Measurements from ENCODE around the gene PKNOX2. TPM values are rescaled to one million over a fixed set of nuclear protein-coding genes. Genes with fewer than 3 reads are reported as not detected.

Gene PKNOX2
- total and polyA plus RNA-seq, 2 of the 4 experiments (the other 2 are of a cell fraction): 0.72 to 2.3 TPM

DNA sequence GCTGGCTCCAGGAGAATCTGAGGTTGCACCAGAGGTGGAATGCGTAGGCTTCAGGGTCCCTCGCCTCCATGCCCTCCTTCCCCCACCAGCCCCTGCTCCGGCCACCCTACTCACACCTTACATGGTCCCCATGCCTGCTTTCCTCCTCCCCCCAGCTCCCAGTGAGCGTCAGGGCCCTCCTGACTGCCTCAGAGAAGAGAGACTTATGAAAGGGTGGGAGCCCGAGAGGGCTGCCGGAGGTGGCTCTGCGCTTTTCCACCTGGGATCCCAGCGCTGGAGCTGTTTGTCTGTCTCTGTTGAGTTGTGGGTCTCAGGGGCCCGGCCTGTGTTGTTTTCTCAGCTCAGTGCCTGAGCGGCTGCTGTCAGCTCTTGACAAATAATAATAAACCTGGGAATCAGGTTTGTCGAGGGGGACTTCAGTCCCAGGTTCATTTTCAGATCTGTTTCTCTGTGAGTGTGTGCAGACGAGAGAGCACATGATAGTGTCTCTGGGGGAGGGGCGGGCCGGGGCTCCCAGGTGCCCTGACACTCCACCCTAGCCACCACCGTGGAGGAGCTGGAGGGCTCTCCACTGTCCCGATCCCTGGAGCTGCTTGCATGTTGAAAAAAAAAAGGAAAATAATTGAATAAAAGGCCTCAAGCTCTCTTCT, 177.9 kb downstream of the PKNOX2 start:
- no peaks in the 10 kb centered on the region for H3K36me3 ChIP-seq (ENCODE audit: control insufficient read depth, insufficient read depth, low read length)
- no peak overlapping the region for H2BK15ac ChIP-seq (ENCODE audit: low read depth, low read length)
- H2BK20ac ChIP-seq (ENCODE audit: low read depth, low read length): no peak overlapping the region
- peaks cover 10% of the 10 kb centered on the region for H3K27me3 ChIP-seq (ENCODE audit: control insufficient read depth, insufficient read depth, low read length)
- H4K8ac ChIP-seq (ENCODE audit: low read depth in 2 of 2, low read length in 2 of 2): no peak overlapping the region
- no peak overlapping the region for H3K4ac ChIP-seq (ENCODE audit: low read depth, low read length)
- H2BK5ac ChIP-seq (ENCODE audit: low read depth, low read length, poor library complexity, severe bottlenecking): no peak overlapping the region
- H2AFZ ChIP-seq (replicated peaks; ENCODE audit: low read length, poor library complexity): no peak overlapping the region
- in situ Hi-C loops (cut with MboI; ENCODE audit: low sequenced_read_pairs): no loop called here
- H2BK120ac ChIP-seq (ENCODE audit: low read depth, low read length): no peak overlapping the region
- H4K20me1 ChIP-seq (ENCODE audit: insufficient read depth, low read length): no peaks in the 10 kb centered on the region
- no peaks in the 10 kb centered on the region for H3K9me3 ChIP-seq (ENCODE audit: control insufficient read depth, insufficient read depth, low read length)
- no peak overlapping the region for H2AK9ac ChIP-seq (replicated peaks; ENCODE audit: low read depth, low read length, poor library complexity)
- no peak overlapping the region for H3K23ac ChIP-seq (ENCODE audit: low read depth, low read length)
- no peak for ATAC-seq (ENCODE audit: low read depth)
- no peak overlapping the region for H3K27ac ChIP-seq (ENCODE audit: insufficient read depth, low read length)
- CTCF ChIA-PET: no interaction called here
- no peak overlapping the region for H4K5ac ChIP-seq (ENCODE audit: low read depth, low read length)
- no peak overlapping the region for H3K4me2 ChIP-seq (ENCODE audit: low read depth, low read length)
- no peak overlapping the region for H3K4me3 ChIP-seq (ENCODE audit: insufficient read depth, low read depth, low read length)
- H3K18ac ChIP-seq (ENCODE audit: low read depth, low read length): no peak overlapping the region
- H3K9ac ChIP-seq (ENCODE audit: low read depth, low read length): no peak overlapping the region
- no CpG with 5 or more reads among the region's 16 CpGs for WGBS, 2 experiments (ENCODE audit: extremely low coverage in 2 of 2, insufficient read length in 1 of 2)
- no peaks in the 10 kb centered on the region; the same call in 1 of the 2 replicates for H3K9me1 ChIP-seq (ENCODE audit: insufficient read depth, low read length)
- intact Hi-C loops (cut with micrococcal nuclease): no loop called here
- POLR2A ChIA-PET (ENCODE audit: unreplicated experiment): no interaction called here
- no peaks in the 10 kb centered on the region for H3K79me1 ChIP-seq (ENCODE audit: low read depth in 1 of 2, low read length in 2 of 2)
- TF ChIP-seq NFE2L2 (IDR thresholded peaks at IDR 0.05; ENCODE audit: low read depth, low read length): no peak
- no peak for TF ChIP-seq RCOR1 (IDR thresholded peaks at IDR 0.05; ENCODE audit: insufficient replicate concordance, low read length)
- no peak for TF ChIP-seq BHLHE40 (IDR thresholded peaks at IDR 0.05; ENCODE audit: low read depth, low read length)
- TF ChIP-seq, protein P1, sequence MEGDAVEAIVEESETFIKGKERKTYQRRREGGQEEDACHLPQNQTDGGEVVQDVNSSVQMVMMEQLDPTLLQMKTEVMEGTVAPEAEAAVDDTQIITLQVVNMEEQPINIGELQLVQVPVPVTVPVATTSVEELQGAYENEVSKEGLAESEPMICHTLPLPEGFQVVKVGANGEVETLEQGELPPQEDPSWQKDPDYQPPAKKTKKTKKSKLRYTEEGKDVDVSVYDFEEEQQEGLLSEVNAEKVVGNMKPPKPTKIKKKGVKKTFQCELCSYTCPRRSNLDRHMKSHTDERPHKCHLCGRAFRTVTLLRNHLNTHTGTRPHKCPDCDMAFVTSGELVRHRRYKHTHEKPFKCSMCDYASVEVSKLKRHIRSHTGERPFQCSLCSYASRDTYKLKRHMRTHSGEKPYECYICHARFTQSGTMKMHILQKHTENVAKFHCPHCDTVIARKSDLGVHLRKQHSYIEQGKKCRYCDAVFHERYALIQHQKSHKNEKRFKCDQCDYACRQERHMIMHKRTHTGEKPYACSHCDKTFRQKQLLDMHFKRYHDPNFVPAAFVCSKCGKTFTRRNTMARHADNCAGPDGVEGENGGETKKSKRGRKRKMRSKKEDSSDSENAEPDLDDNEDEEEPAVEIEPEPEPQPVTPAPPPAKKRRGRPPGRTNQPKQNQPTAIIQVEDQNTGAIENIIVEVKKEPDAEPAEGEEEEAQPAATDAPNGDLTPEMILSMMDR (conservative IDR thresholded peaks at IDR 0.05; ENCODE audit: low read depth, low read length): no peak
- no peak for TF ChIP-seq RAD21 (IDR thresholded peaks at IDR 0.05; ENCODE audit: low read length)
- no peak for TF ChIP-seq USF2 (IDR thresholded peaks at IDR 0.05; ENCODE audit: low read depth, low read length)
- TF ChIP-seq CHD1 (IDR thresholded peaks at IDR 0.05; ENCODE audit: low read depth, low read length): no peak
- no peak for TF ChIP-seq ELK1 (IDR thresholded peaks at IDR 0.05; ENCODE audit: borderline replicate concordance, low read depth, low read length)
- no peak for TF ChIP-seq SMC3 (IDR thresholded peaks at IDR 0.05; ENCODE audit: low read depth, low read length)
- no peak for TF ChIP-seq FOS (IDR thresholded peaks at IDR 0.05; ENCODE audit: low read depth, low read length)
- TF ChIP-seq MAFK (IDR thresholded peaks at IDR 0.05; ENCODE audit: low read depth, low read length): no peak
- no peak for TF ChIP-seq CEBPB (IDR thresholded peaks at IDR 0.05; ENCODE audit: low read depth, low read length)
- TF ChIP-seq MAZ (IDR thresholded peaks at IDR 0.05; ENCODE audit: borderline replicate concordance, low read depth, low read length): no peak
- TF ChIP-seq MXI1 (IDR thresholded peaks at IDR 0.05; ENCODE audit: borderline replicate concordance, low read depth, low read length): no peak
- no peak for TF ChIP-seq RFX5 (IDR thresholded peaks at IDR 0.05; ENCODE audit: low read depth, low read length)
- dilution Hi-C loops (cut with HindIII; ENCODE audit: low sequenced_read_pairs, unreplicated experiment): no loop called here
- no peak overlapping the region for H3K56ac ChIP-seq (ENCODE audit: extremely low read depth, insufficient read depth, low read length)
- no peak overlapping the region for H3K14ac ChIP-seq (replicated peaks; ENCODE audit: low read depth, low read length)
- H4K91ac ChIP-seq (ENCODE audit: insufficient read depth, low read depth, low read length): no peak overlapping the region
- H2AK5ac ChIP-seq (ENCODE audit: low read depth, low read length): no peak overlapping the region
- no peak for DNase-seq
- BruUV-seq (replicated peaks): no TSS peak
- peaks cover 2% of the 10 kb centered on the region; the same call in 1 of the 2 replicates for H3K4me1 ChIP-seq (ENCODE audit: control insufficient read depth, insufficient read depth, low read length)

Measured in IMR-90 (cell line).